ENCODE data around the gene ZBTB37.

The ZBTB37 gene

DNA sequence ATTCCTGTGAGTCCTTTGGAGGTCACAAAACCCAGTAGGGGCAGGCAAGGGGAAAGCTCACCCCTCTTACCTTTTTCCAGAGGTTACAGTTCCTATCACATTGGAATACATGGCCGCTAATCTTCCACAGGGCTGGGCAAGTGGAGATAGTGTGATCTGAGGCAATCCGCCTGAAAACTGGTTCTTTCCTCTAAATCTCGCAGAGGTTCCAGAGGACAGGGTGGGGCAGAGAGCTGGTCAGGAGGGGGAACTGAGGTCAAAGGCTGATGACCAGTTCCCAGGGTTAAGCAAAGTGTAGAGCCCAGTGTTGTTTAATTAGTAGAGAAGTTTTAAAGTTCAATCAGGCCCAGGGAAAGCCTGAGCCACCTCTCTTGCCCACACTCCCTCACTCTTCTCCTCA lies 49.0 kb downstream of the ZBTB37 start, which contains the start of gene SERPINC1:
TSS of gene SERPINC1 (minus strand) at position 179 of the 400 bp plus-strand sequence. CDS start at position 111, 68 bp downstream.
- Histone ChIP-seq H2AK5ac (ENCODE audit: low read depth, low read length) (no peak within 1 kb of the TSS), H2BK120ac (ENCODE audit: low read depth, low read length) (no peak within 1 kb of the TSS), H2AFZ (ENCODE audit: low read length) (no peak within 1 kb of the TSS), H3K27me3 (ENCODE audit: control insufficient read depth in 3 of 3, insufficient read depth in 3 of 3, low read depth in 1 of 3, low read length in 3 of 3) (no peaks in the 10 kb centered on the region), H3K9ac (ENCODE audit: low read depth, low read length, poor library complexity) (no peak within 1 kb of the TSS), H3K4me1 (ENCODE audit: control insufficient read depth in 2 of 2, insufficient read depth in 1 of 2, low read depth in 1 of 2, low read length in 2 of 2) (no peaks in the 10 kb centered on the region), H3K4ac (ENCODE audit: low read length) (no peak within 1 kb of the TSS), H2BK15ac (ENCODE audit: low read length) (no peak within 1 kb of the TSS), H3K9me3 (replicated peaks in 1 of 2; ENCODE audit: control insufficient read depth in 2 of 2, insufficient read depth in 1 of 2, low read depth in 1 of 2, low read length in 2 of 2) (no peaks in the 10 kb centered on the region), H4K8ac (ENCODE audit: low read depth, low read length) (no peak within 1 kb of the TSS), H3K27ac (replicated peaks; ENCODE audit: low read length) (no peak within 1 kb of the TSS), H4K91ac (ENCODE audit: low read depth, low read length, poor library complexity) (no peak within 1 kb of the TSS), H3K4me2 (ENCODE audit: insufficient read depth, low read length, poor library complexity, severe bottlenecking) (no peak within 1 kb of the TSS), H3K18ac (ENCODE audit: low read length) (no peak within 1 kb of the TSS), H3K14ac (ENCODE audit: low read length) (no peak within 1 kb of the TSS), H3K36me3 (replicated peaks in 1 of 2; ENCODE audit: control insufficient read depth in 2 of 2, insufficient read depth in 2 of 2, low read length in 2 of 2) (no peaks in the 10 kb centered on the region), H2BK5ac (ENCODE audit: low read length) (no peak within 1 kb of the TSS), H3K4me3 (ENCODE audit: low read length in 2 of 2) (no peak within 1 kb of the TSS), H3K79me1 (ENCODE audit: low read depth, low read length) (no peaks in the 10 kb centered on the region), H3K23ac (ENCODE audit: low read depth, low read length, poor library complexity) (no peak within 1 kb of the TSS), H2BK12ac (ENCODE audit: low read length) (no peak within 1 kb of the TSS)
- WGBS, 2 donors (ENCODE audit: extremely low coverage in 2 of 2, insufficient read length in 2 of 2, insufficient replicate concordance in 1 of 2) = no CpG with 5 or more reads among the region's 3 CpGs
- no peak for DNase-seq (ENCODE audit: low spot score)

DNA sequence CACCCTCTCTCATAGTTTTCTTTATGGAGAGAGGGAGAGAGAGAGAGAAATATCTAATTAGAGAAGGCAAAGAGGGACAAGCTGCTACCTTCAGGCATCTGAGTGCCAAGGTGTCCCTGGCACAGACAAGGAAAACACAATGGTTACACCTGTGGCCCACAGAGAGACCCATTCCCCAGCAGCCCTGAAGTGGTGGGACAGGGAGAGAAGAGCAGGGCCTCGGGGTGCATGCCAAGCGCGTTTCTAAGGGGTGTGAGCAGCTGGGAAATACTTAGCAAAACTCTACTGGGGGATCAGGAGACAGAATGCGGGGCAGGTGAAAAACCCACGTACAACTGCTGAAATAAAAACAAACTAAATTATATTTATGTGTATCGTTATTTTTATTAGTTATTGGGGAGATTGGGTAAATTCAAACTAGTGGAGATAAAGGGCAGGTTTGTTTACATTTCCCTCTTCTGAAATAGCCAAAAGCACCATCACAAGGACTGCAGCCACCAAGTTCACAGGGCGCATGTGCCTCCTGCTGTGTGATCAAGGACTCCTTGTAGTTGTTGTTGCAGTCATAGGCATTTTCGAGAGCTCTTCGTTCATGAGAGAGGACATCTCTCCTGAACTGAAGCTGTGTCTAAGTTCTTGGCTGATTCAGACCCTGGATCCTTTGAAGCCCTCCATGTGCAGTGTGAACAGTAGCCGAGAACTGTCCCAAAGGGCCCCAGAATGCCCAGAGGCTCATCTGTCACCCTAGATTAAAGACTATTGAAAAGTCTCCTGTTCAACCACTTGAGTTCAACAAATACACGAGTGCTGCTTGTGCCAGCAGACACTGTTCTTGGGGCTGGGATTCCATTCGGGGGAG lies 49.7 kb downstream of the ZBTB37 start:
- WGBS, 2 donors (ENCODE audit: extremely low coverage in 2 of 2, insufficient read length in 2 of 2, insufficient replicate concordance in 1 of 2) = 100% methylated on average over 1 of the region's 12 CpGs; no CpG with 5 or more reads in 1 of the 2 donors

GRCh38 chr1:173920861-173921260 lies 52.7 kb downstream of the ZBTB37 start:
- Histone ChIP-seq H3K27ac (replicated peaks; ENCODE audit: low read length) (no peak overlapping the region), H3K27me3 (ENCODE audit: control insufficient read depth in 3 of 3, insufficient read depth in 3 of 3, low read depth in 1 of 3, low read length in 3 of 3) (no peaks in the 10 kb centered on the region), H2AK5ac (ENCODE audit: low read depth, low read length) (no peak overlapping the region), H3K4me2 (ENCODE audit: insufficient read depth, low read length, poor library complexity, severe bottlenecking) (no peak overlapping the region), H3K79me1 (ENCODE audit: low read depth, low read length) (no peaks in the 10 kb centered on the region), H2BK120ac (ENCODE audit: low read depth, low read length) (no peak overlapping the region), H2BK15ac (ENCODE audit: low read length) (no peak overlapping the region), H2BK12ac (ENCODE audit: low read length) (no peak overlapping the region), H3K4me1 (ENCODE audit: control insufficient read depth in 2 of 2, insufficient read depth in 1 of 2, low read depth in 1 of 2, low read length in 2 of 2) (no peaks in the 10 kb centered on the region), H4K8ac (ENCODE audit: low read depth, low read length) (no peak overlapping the region), H4K91ac (ENCODE audit: low read depth, low read length, poor library complexity) (no peak overlapping the region), H3K23ac (ENCODE audit: low read depth, low read length, poor library complexity) (no peak overlapping the region), H2AFZ (ENCODE audit: low read length) (no peak overlapping the region), H3K14ac (ENCODE audit: low read length) (no peak overlapping the region), H2BK5ac (ENCODE audit: low read length) (no peak overlapping the region), H3K18ac (ENCODE audit: low read length) (no peak overlapping the region), H3K4me3 (ENCODE audit: low read length in 2 of 2) (no peak overlapping the region), H3K4ac (ENCODE audit: low read length) (no peak overlapping the region), H3K36me3 (replicated peaks in 1 of 2; ENCODE audit: control insufficient read depth in 2 of 2, insufficient read depth in 2 of 2, low read length in 2 of 2) (no peaks in the 10 kb centered on the region), H3K9ac (ENCODE audit: low read depth, low read length, poor library complexity) (no peak overlapping the region), H3K9me3 (replicated peaks in 1 of 2; ENCODE audit: control insufficient read depth in 2 of 2, insufficient read depth in 1 of 2, low read depth in 1 of 2, low read length in 2 of 2) (no peaks in the 10 kb centered on the region)
- WGBS, 2 donors (ENCODE audit: extremely low coverage in 2 of 2, insufficient read length in 2 of 2, insufficient replicate concordance in 1 of 2) = no CpG with 5 or more reads among the region's 5 CpGs
- no peak for DNase-seq (ENCODE audit: low spot score)

More for the DNA sequence above, 49.7 kb downstream of the ZBTB37 start:
- Histone ChIP-seq H3K79me1 (ENCODE audit: low read depth, low read length) (no peaks in the 10 kb centered on the region), H2AK5ac (ENCODE audit: low read depth, low read length) (no peak overlapping the region), H3K14ac (ENCODE audit: low read length) (no peak overlapping the region), H4K91ac (ENCODE audit: low read depth, low read length, poor library complexity) (no peak overlapping the region), H3K4ac (ENCODE audit: low read length) (no peak overlapping the region), H3K27me3 (ENCODE audit: control insufficient read depth in 3 of 3, insufficient read depth in 3 of 3, low read depth in 1 of 3, low read length in 3 of 3) (no peaks in the 10 kb centered on the region), H3K4me1 (ENCODE audit: control insufficient read depth in 2 of 2, insufficient read depth in 1 of 2, low read depth in 1 of 2, low read length in 2 of 2) (no peaks in the 10 kb centered on the region), H2BK120ac (ENCODE audit: low read depth, low read length) (no peak overlapping the region), H3K23ac (ENCODE audit: low read depth, low read length, poor library complexity) (no peak overlapping the region), H3K4me3 (ENCODE audit: low read length in 2 of 2) (no peak overlapping the region), H4K8ac (ENCODE audit: low read depth, low read length) (no peak overlapping the region), H2BK5ac (ENCODE audit: low read length) (no peak overlapping the region), H2AFZ (ENCODE audit: low read length) (no peak overlapping the region), H2BK12ac (ENCODE audit: low read length) (no peak overlapping the region), H3K27ac (replicated peaks; ENCODE audit: low read length) (no peak overlapping the region), H3K9me3 (replicated peaks in 1 of 2; ENCODE audit: control insufficient read depth in 2 of 2, insufficient read depth in 1 of 2, low read depth in 1 of 2, low read length in 2 of 2) (no peaks in the 10 kb centered on the region), H3K4me2 (ENCODE audit: insufficient read depth, low read length, poor library complexity, severe bottlenecking) (no peak overlapping the region), H3K9ac (ENCODE audit: low read depth, low read length, poor library complexity) (no peak overlapping the region), H2BK15ac (ENCODE audit: low read length) (no peak overlapping the region), H3K36me3 (replicated peaks in 1 of 2; ENCODE audit: control insufficient read depth in 2 of 2, insufficient read depth in 2 of 2, low read length in 2 of 2) (no peaks in the 10 kb centered on the region), H3K18ac (ENCODE audit: low read length) (no peak overlapping the region)
- DNase-seq (ENCODE audit: low spot score) = no peak

- Histone ChIP-seq H3K9me3 (replicated peaks in 1 of 2; ENCODE audit: control insufficient read depth in 2 of 2, insufficient read depth in 1 of 2, low read depth in 1 of 2, low read length in 2 of 2) (no peaks in the 10 kb centered on the region), H3K4me3 (ENCODE audit: low read length in 2 of 2) (no peak overlapping the region), H3K27ac (replicated peaks; ENCODE audit: low read length) (no peak overlapping the region), H3K36me3 (replicated peaks in 1 of 2; ENCODE audit: control insufficient read depth in 2 of 2, insufficient read depth in 2 of 2, low read length in 2 of 2) (peaks cover 0 to 5% of the 10 kb centered on the region in 2 donors), H2BK12ac (ENCODE audit: low read length) (no peak overlapping the region), H3K14ac (ENCODE audit: low read length) (no peak overlapping the region), H2BK120ac (ENCODE audit: low read depth, low read length) (no peak overlapping the region), H4K8ac (ENCODE audit: low read depth, low read length) (no peak overlapping the region), H3K4ac (ENCODE audit: low read length) (no peak overlapping the region), H3K18ac (ENCODE audit: low read length) (no peak overlapping the region), H3K27me3 (ENCODE audit: control insufficient read depth in 3 of 3, insufficient read depth in 3 of 3, low read depth in 1 of 3, low read length in 3 of 3) (no peaks in the 10 kb centered on the region), H3K4me1 (ENCODE audit: control insufficient read depth in 2 of 2, insufficient read depth in 1 of 2, low read depth in 1 of 2, low read length in 2 of 2) (no peaks in the 10 kb centered on the region), H2AK5ac (ENCODE audit: low read depth, low read length) (no peak overlapping the region), H3K79me1 (ENCODE audit: low read depth, low read length) (no peaks in the 10 kb centered on the region), H2BK15ac (ENCODE audit: low read length) (no peak overlapping the region), H2AFZ (ENCODE audit: low read length) (no peak overlapping the region), H3K23ac (ENCODE audit: low read depth, low read length, poor library complexity) (no peak overlapping the region), H4K91ac (ENCODE audit: low read depth, low read length, poor library complexity) (no peak overlapping the region), H2BK5ac (ENCODE audit: low read length) (no peak overlapping the region), H3K4me2 (ENCODE audit: insufficient read depth, low read length, poor library complexity, severe bottlenecking) (no peak overlapping the region), H3K9ac (ENCODE audit: low read depth, low read length, poor library complexity) (no peak overlapping the region)
- no peak for DNase-seq (ENCODE audit: low spot score)
- WGBS, 2 donors (ENCODE audit: extremely low coverage in 2 of 2, insufficient read length in 2 of 2, insufficient replicate concordance in 1 of 2) = no CpG with 5 or more reads among the region's 8 CpGs
Measured at GRCh38 chr1:173925306-173926242, 57.4 kb downstream of the ZBTB37 start.
